ENCODE measurements around the gene OTULIN. TPM values are rescaled to one million over a fixed set of nuclear protein-coding genes. Genes with fewer than 3 reads are reported as not detected.

Gene OTULIN
- total RNA-seq, 1 donor from 2014 or later, result 28.1 TPM

DNA sequence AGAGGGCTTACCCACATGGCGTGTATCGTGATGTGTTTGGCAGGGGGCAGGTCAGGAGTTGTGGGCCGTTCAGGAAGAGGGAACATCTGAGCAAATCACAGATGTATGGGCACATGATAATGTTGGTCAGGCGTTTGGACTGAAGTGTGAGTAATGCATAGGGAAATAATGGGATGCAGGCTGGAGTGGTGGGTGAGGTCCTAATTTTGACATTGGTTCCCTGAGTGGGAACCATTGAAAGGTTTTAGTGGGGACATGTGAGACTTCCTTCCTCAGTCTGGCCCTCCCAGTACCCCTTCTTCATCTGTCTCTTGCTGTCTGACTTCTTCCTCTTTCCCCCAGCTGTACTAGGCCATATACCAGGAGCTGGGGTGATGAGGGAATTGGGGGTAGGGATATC is 7.6 kb downstream of the OTULIN start:
- H3K9me3 Mint-ChIP-seq (ENCODE audit: unreplicated experiment), result no peaks in the 10 kb centered on the region
- no peak overlapping the region for H3K4me2 ChIP-seq (ENCODE audit: low read length)
- TF ChIP-seq EZH2 (IDR thresholded peaks at IDR 0.05; ENCODE audit: insufficient read depth, low read length), result no peak
- no peak overlapping the region for H3K9ac ChIP-seq (ENCODE audit: low read length)
- H3K4me3 ChIP-seq (ENCODE audit: insufficient read depth, low read depth, low read length), result no peak overlapping the region
- peaks cover 28% of the 10 kb centered on the region for H3K4me1 ChIP-seq (ENCODE audit: insufficient read depth, low read length)
- H4K20me1 ChIP-seq (ENCODE audit: insufficient read depth, low read length), result peaks cover 77% of the 10 kb centered on the region
- H3K27ac Mint-ChIP-seq (ENCODE audit: unreplicated experiment), result peak overlapping the region; percentile 29
- no peak overlapping the region for H3K27ac ChIP-seq (ENCODE audit: low read depth, low read length)
- no peaks in the 10 kb centered on the region for H3K27me3 Mint-ChIP-seq (ENCODE audit: low read depth, unreplicated experiment)
- DNase-seq (ENCODE audit: low read depth), result no peak
- H3K36me3 Mint-ChIP-seq (ENCODE audit: low read depth, unreplicated experiment), result no peaks in the 10 kb centered on the region
- no peaks in the 10 kb centered on the region for H3K9me3 ChIP-seq (ENCODE audit: insufficient read depth, low read depth, low read length)
- no peaks in the 10 kb centered on the region for H3K36me3 ChIP-seq (ENCODE audit: insufficient read depth, low read length)
- H3K4me1 Mint-ChIP-seq (ENCODE audit: low read depth, unreplicated experiment), result peaks cover 55% of the 10 kb centered on the region
- no peaks in the 10 kb centered on the region for H3K27me3 ChIP-seq (ENCODE audit: insufficient read depth, low read length)
- H3K79me2 ChIP-seq (ENCODE audit: insufficient read depth, low read length), result peaks cover 97% of the 10 kb centered on the region
- no peak for FAIRE-seq
- no peak overlapping the region for H3K4me3 Mint-ChIP-seq (ENCODE audit: unreplicated experiment)
- H2AFZ ChIP-seq (ENCODE audit: low read depth, low read length), result no peak overlapping the region

GRCh38 chr5:14672484-14673394 is 8.2 kb downstream of the OTULIN start:
- Histone ChIP-seq H2AFZ (ENCODE audit: low read depth, low read length) (no peak overlapping the region), H3K9me3 (ENCODE audit: insufficient read depth, low read depth, low read length) (no peaks in the 10 kb centered on the region), H3K27me3 (ENCODE audit: insufficient read depth, low read length) (no peaks in the 10 kb centered on the region), H3K36me3 (ENCODE audit: insufficient read depth, low read length) (no peaks in the 10 kb centered on the region), H3K4me2 (ENCODE audit: low read length) (no peak overlapping the region), H4K20me1 (ENCODE audit: insufficient read depth, low read length) (peaks cover 70% of the 10 kb centered on the region), H3K9ac (ENCODE audit: low read length) (no peak overlapping the region), H3K27ac (ENCODE audit: low read depth, low read length) (no peak overlapping the region), H3K79me2 (ENCODE audit: insufficient read depth, low read length) (peaks cover 97% of the 10 kb centered on the region), H3K4me3 (ENCODE audit: insufficient read depth, low read depth, low read length) (no peak overlapping the region), H3K4me1 (ENCODE audit: insufficient read depth, low read length) (peaks cover 28% of the 10 kb centered on the region)
- H3K9me3 Mint-ChIP-seq (ENCODE audit: unreplicated experiment), result no peaks in the 10 kb centered on the region
- no peak for TF ChIP-seq EZH2 (IDR thresholded peaks at IDR 0.05; ENCODE audit: insufficient read depth, low read length)
- TF ChIP-seq CTCF (IDR thresholded peaks at IDR 0.05; ENCODE audit: insufficient read depth, low read depth, low read length), result no peak
- H3K27me3 Mint-ChIP-seq (ENCODE audit: low read depth, unreplicated experiment), result no peaks in the 10 kb centered on the region
- H3K4me3 Mint-ChIP-seq (ENCODE audit: unreplicated experiment), result no peak overlapping the region
- peaks cover 57% of the 10 kb centered on the region for H3K4me1 Mint-ChIP-seq (ENCODE audit: low read depth, unreplicated experiment)
- H3K36me3 Mint-ChIP-seq (ENCODE audit: low read depth, unreplicated experiment), result no peaks in the 10 kb centered on the region
- H3K27ac Mint-ChIP-seq (ENCODE audit: unreplicated experiment), result no peak overlapping the region
- FAIRE-seq (no peak), DNase-seq (ENCODE audit: low read depth) (no peak)

- no peaks in the 10 kb centered on the region for H3K9me3 ChIP-seq (ENCODE audit: insufficient read depth, low read depth, low read length)
- H3K27ac Mint-ChIP-seq (ENCODE audit: unreplicated experiment), result no peak overlapping the region
- TF ChIP-seq EZH2 (IDR thresholded peaks at IDR 0.05; ENCODE audit: insufficient read depth, low read length), result no peak
- no peak for TF ChIP-seq CTCF (IDR thresholded peaks at IDR 0.05; ENCODE audit: insufficient read depth, low read depth, low read length)
These were observed 8.9 kb downstream of the OTULIN start for GRCh38 chr5:14673443-14673842.

More at GRCh38 chr5:14673443-14673842, 8.9 kb downstream of the OTULIN start:
- FAIRE-seq (no peak), DNase-seq (ENCODE audit: low read depth) (no peak)
- Histone ChIP-seq H3K79me2 (ENCODE audit: insufficient read depth, low read length) (peaks cover 96% of the 10 kb centered on the region), H3K4me1 (ENCODE audit: insufficient read depth, low read length) (peaks cover 28% of the 10 kb centered on the region), H4K20me1 (ENCODE audit: insufficient read depth, low read length) (peaks cover 69% of the 10 kb centered on the region), H3K27me3 (ENCODE audit: insufficient read depth, low read length) (no peaks in the 10 kb centered on the region), H3K4me3 (ENCODE audit: insufficient read depth, low read depth, low read length) (no peak overlapping the region), H3K4me2 (ENCODE audit: low read length) (no peak overlapping the region), H3K36me3 (ENCODE audit: insufficient read depth, low read length) (no peaks in the 10 kb centered on the region), H2AFZ (ENCODE audit: low read depth, low read length) (no peak overlapping the region), H3K9ac (ENCODE audit: low read length) (no peak overlapping the region), H3K27ac (ENCODE audit: low read depth, low read length) (no peak overlapping the region)
- peaks cover 4% of the 10 kb centered on the region for H3K36me3 Mint-ChIP-seq (ENCODE audit: low read depth, unreplicated experiment)
- H3K4me3 Mint-ChIP-seq (ENCODE audit: unreplicated experiment), result no peak overlapping the region
- no peaks in the 10 kb centered on the region for H3K27me3 Mint-ChIP-seq (ENCODE audit: low read depth, unreplicated experiment)
- no peaks in the 10 kb centered on the region for H3K9me3 Mint-ChIP-seq (ENCODE audit: unreplicated experiment)
- H3K4me1 Mint-ChIP-seq (ENCODE audit: low read depth, unreplicated experiment), result peaks cover 55% of the 10 kb centered on the region

Measured in astrocyte (in vitro differentiated cells and primary cell).